K562 (cell line): ENCODE measurements around the gene PSPH. TPM values are rescaled to one million over a fixed set of nuclear protein-coding genes. Genes with fewer than 3 reads are reported as not detected.
A peak's percentile ranks its signal among the peaks of the same experiment; 100 is the strongest.

ENCODE experiments used
- CBX1 ChIP-seq: sonication (generic); IDR thresholded peaks from 2 replicates; pipeline ENCODE4 v1.6.1; 2016; ENCODE audit warnings: antibody characterized with exemption, low read depth, mild to moderate bottlenecking
- CHCHD3 ChIP-seq: fragments of 250-450 bp; sonication (Bioruptor Pico); IDR thresholded peaks from 2 replicates; pipeline ENCODE4 v2.1.2; 2022; ENCODE audit warnings: mild to moderate bottlenecking
- ESRRA ChIP-seq: fragments of 450-650 bp; IDR thresholded peaks from 2 replicates; pipeline ENCODE4 v1.6.1; 2014; ENCODE audit warnings: low read depth, mild to moderate bottlenecking, moderate library complexity, borderline replicate concordance
- FIP1L1 ChIP-seq: fragments of 200-400 bp; formaldehyde crosslinking; IDR thresholded peaks from 2 replicates; pipeline ENCODE4 v1.6.1; 2018; ENCODE audit warnings: mild to moderate bottlenecking, low read depth, low read length; ENCODE audit not compliant: poor library complexity, severe bottlenecking
- FOXA3 ChIP-seq, 2 experiments: fragments of 450-650 bp in 1 of 2; sonication (generic) in 1 of 2; formaldehyde crosslinking; IDR thresholded peaks in 1 of 2; conservative IDR thresholded peaks in 1 of 2; 2 replicates each; pipeline versions ENCODE4 v1.4.0 to v1.8.0; 2020 to 2022; ENCODE audit warnings: mild to moderate bottlenecking in 2 of 2, missing genetic modification reagents in 1 of 2
- TCFL5 ChIP-seq: fragments of 250-450 bp; sonication (Bioruptor Pico); conservative IDR thresholded peaks from 2 replicates; pipeline ENCODE4 v1.6.1; 2021; ENCODE audit warnings: mild to moderate bottlenecking, moderate library complexity, matching md5 sums
- TEAD1 ChIP-seq, 2 experiments: fragments of 450-650 bp in 1 of 2; sonication (generic) in 1 of 2; formaldehyde crosslinking; IDR thresholded peaks; 2 replicates each; pipeline versions ENCODE4 v1.4.0 to v1.8.0; 2020 to 2022; ENCODE audit warnings: mild to moderate bottlenecking in 2 of 2, missing genetic modification reagents in 1 of 2
- YY1 ChIP-seq, 3 experiments: IDR thresholded peaks; 2 replicates each; pipeline ENCODE4 v1.6.1; 2011; ENCODE audit warnings: low read length in 2 of 3, mild to moderate bottlenecking in 2 of 3, moderate library complexity in 2 of 3, borderline replicate concordance in 1 of 3, control low read depth in 1 of 3, low read depth in 1 of 3; ENCODE audit not compliant: insufficient read depth in 3 of 3, insufficient replicate concordance in 2 of 3, control insufficient read depth in 1 of 3, insufficient read length in 1 of 3; ENCODE audit errors: extremely low read depth in 1 of 3
- ZBTB40 ChIP-seq, 2 experiments: fragments of 450-650 bp in 1 of 2; sonication (generic) in 1 of 2; formaldehyde crosslinking in 1 of 2; IDR thresholded peaks; 2 replicates each; pipeline versions ENCODE4 v1.7.1 to v1.9.0; 2016 to 2022; ENCODE audit warnings: inconsistent platforms in 1 of 2, mild to moderate bottlenecking in 1 of 2, missing genetic modification reagents in 1 of 2
- ZBTB8A ChIP-seq: fragments of 450-650 bp; IDR thresholded peaks from 2 replicates; pipeline ENCODE4 v1.6.1; 2018; ENCODE audit warnings: mild to moderate bottlenecking, moderate library complexity; ENCODE audit not compliant: partially characterized antibody
- ZNF197 ChIP-seq: fragments of 200-800 bp; sonication (Bioruptor generic); IDR thresholded peaks from 2 replicates; pipeline ENCODE4 v1.6.1; 2016; ENCODE audit warnings: low read depth, missing genetic modification characterization, missing compliant biosample characterization
- ZNF311 ChIP-seq: fragments of 250-450 bp; sonication (Bioruptor Pico); IDR thresholded peaks from 2 replicates; pipeline ENCODE4 v1.4.0; 2020; ENCODE audit warnings: mild to moderate bottlenecking, moderate library complexity
- ZNF764 ChIP-seq: fragments of 250-450 bp; sonication (Bioruptor Pico); IDR thresholded peaks from 2 replicates; pipeline ENCODE4 v1.4.0; 2020; ENCODE audit warnings: low read depth, mild to moderate bottlenecking, moderate library complexity
- polyA plus RNA-seq, 8 experiments: library from polyadenylated mRNA; depleted of rRNA in 4 of 8; stranded (reverse) in 5 of 8; unstranded in 3 of 8; fragments of >200 nt; fragmentation: Nextera tagmentation in 2 of 8; fragmentation: Illumina TruSeq in 1 of 8; extraction: Ambion mirVana in 2 of 8; extraction: Trizol in 1 of 8; gene quantifications; 2 replicates each; pipeline versions ENCODE4 v1.2.1 to v1.2.3, GENCODE V29; 2011 to 2014; ENCODE audit warnings: inconsistent platforms in 1 of 8, missing spikeins in 1 of 8
- total RNA-seq, 7 experiments: library from RNA; depleted of rRNA in 6 of 7; stranded (reverse); fragments of >200 nt in 6 of 7; fragmentation: Illumina TruSeq in 2 of 7; extraction: Trizol in 2 of 7; gene quantifications; 2 replicates each; pipeline versions ENCODE4 v1.2.1 to v1.2.3, GENCODE V29; 2011 to 2021; ENCODE audit warnings: low replicate concordance in 1 of 7
- TF ChIP-seq, protein P1 (sequence below): fragments of 250-450 bp; sonication (Bioruptor Pico); IDR thresholded peaks from 2 replicates; pipeline ENCODE4 v1.4.0; 2020; ENCODE audit warnings: mild to moderate bottlenecking

The PSPH gene
- total and polyA plus RNA-seq, 9 of the 15 experiments (the other 6 are each of a cell fraction or from before 2014, with no cell fraction given): 6.3 to 46.8 (median 20.2) TPM

- TF ChIP-seq ZBTB40 (IDR thresholded peaks at IDR 0.05) (no peak), ZBTB40 (CRISPR knock-in tag; IDR thresholded peaks at IDR 0.05) (no peak), TCFL5 (CRISPR knock-in tag) (no peak), YY1 (IDR thresholded peaks at IDR 0.05; ENCODE audit: borderline replicate concordance in 1 of 3, control insufficient read depth in 1 of 3, extremely low read depth in 1 of 3, insufficient read depth in 3 of 3, insufficient read length in 1 of 3, insufficient replicate concordance in 2 of 3, low read depth in 1 of 3, low read length in 2 of 3) (peak in 2 of 3 experiments; percentile 72 to 79), ZNF197 (no peak), FIP1L1 (peak; percentile 94), CHCHD3 (CRISPR knock-in tag) (0 out of 2 replicates have a peak, but pooled peaks have one; percentile 62), ESRRA (0 out of 2 replicates have a peak, but pooled peaks have one; percentile 32), ZNF311 (CRISPR knock-in tag) (no peak), ZBTB8A (no peak), FOXA3 (CRISPR knock-in tag; conservative IDR thresholded peaks at IDR 0.05 in 1 of 2, IDR thresholded peaks at IDR 0.05 in 1 of 2) (no peak), ZNF764 (CRISPR knock-in tag) (0 out of 2 replicates have a peak, but pooled peaks have one; percentile 8), CBX1 (peak; percentile 94), TEAD1 (CRISPR knock-in tag; IDR thresholded peaks at IDR 0.05) (no peak; a peak in 2 of 4 replicates)
- TF ChIP-seq, protein P1, sequence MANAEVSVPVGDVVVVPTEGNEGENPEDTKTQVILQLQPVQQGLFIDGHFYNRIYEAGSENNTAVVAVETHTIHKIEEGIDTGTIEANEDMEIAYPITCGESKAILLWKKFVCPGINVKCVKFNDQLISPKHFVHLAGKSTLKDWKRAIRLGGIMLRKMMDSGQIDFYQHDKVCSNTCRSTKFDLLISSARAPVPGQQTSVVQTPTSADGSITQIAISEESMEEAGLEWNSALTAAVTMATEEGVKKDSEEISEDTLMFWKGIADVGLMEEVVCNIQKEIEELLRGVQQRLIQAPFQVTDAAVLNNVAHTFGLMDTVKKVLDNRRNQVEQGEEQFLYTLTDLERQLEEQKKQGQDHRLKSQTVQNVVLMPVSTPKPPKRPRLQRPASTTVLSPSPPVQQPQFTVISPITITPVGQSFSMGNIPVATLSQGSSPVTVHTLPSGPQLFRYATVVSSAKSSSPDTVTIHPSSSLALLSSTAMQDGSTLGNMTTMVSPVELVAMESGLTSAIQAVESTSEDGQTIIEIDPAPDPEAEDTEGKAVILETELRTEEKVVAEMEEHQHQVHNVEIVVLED: peak; percentile 65
These were observed 12.8 kb upstream of the PSPH start, which contains the start of gene SUMF2 (continued) for GRCh38 chr7:56063882-56064625.
